GDM1 (cell line): ENCODE measurements around the gene MARCHF3.
A peak's percentile ranks its signal among the peaks of the same experiment; 100 is the strongest.

Source experiments
- DNase-seq: peaks from one replicate; lab custom pipeline; 2025; lab: John Stamatoyannopoulos, UW

The MARCHF3 gene

DNA sequence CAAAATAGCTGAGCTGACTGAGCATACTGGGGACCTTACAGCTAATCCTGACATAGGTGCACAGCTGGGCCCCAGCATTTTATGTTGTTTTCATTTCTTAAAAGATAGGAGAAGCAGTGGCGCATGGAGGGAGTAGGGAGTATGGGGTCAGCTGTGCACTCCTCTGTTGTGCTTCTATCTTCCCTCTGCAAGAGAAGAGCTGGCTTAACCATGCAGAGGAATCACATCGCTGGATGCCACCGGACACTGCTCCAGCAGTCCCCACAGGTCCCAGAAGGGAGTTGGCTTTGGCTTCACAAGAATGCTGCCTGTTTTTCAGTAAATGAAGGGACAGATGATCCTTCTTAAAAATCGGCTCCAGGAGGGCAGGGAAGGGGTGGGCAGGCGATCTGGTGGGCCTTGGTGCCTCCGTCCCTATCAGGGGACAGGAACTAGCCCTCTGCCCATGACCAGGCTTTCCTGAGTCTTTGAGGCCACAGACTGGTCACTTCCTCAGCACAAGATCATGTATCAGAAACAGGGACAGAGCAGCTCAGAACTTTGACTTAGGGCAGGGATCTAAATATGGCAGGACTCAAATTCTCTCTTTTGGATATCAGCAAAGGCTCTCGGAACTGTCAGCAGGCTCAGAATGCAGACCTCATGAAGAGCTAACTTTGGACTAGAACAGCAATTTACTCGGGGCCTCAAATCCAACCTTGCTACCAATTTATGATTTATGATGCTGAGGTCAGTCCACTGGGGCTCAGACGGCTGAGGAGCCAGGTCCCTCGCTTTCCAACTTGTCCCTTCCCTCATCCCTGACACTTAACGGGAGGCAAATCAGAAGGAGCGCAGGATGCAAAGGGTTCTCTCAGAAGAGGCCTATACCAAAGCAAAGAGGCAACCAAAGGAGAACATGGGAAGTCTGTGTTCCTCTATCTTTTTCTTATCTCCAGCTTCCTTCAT lies 47.2 kb downstream of the MARCHF3 start:
- DNase-seq: no peak

DNA sequence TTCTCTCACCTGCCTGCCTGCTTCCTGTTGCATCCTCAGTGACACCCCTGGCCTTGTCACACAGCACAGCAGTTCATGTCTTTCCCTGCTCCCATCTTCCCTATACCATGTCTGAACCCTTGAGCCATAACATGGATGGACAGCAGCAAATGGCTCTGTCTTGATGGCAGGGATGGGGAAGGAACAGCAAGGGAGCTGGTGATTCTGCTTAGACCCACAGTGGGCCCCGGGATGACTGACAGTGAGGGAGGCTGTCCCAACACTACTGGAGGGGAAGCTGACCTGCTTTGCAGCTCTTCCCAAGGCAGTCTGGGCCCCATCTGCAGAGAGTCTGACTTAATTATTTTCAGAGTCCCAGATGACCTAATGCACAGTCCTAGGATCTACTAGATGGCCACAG lies 48.2 kb downstream of the MARCHF3 start:
- no peak for DNase-seq

DNA sequence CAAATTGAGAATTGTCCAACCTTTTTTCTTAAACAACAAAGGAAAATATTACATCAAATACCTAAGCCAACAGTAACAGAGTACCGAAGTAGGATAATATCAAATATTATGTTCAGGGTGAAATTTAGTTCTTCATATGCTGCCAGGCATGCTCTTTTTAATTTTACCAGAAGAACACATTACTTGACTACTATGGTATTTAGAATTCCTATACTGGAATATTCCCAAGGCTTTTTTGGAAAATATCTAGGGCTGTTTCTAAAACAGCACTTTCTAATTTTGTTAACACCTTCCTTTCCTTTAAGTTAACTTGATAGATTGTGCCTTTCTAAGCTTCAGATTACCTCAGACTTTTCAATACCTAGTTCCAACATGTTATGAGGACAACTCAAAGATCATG lies 48.7 kb downstream of the MARCHF3 start:
- DNase-seq: no peak

DNA sequence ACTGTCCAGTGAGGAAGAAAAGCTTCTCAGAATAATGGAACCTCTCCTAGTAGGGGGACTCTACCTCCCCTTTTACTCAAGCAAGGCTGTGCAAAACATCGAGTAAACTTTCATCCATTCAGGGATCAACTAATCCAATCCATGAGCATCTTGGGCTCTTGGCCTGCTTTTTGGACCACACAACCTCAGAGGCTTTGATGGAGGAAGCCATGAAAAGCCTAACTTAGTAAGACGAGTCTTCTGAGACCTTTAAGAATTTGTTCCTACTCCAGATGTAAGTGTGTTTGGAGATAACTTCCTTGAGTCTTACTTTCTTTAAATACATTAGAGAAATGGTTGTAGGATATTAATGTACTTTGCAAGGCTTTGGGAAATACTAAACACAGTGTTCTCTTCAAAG lies 49.1 kb downstream of the MARCHF3 start:
- no peak for DNase-seq

DNA sequence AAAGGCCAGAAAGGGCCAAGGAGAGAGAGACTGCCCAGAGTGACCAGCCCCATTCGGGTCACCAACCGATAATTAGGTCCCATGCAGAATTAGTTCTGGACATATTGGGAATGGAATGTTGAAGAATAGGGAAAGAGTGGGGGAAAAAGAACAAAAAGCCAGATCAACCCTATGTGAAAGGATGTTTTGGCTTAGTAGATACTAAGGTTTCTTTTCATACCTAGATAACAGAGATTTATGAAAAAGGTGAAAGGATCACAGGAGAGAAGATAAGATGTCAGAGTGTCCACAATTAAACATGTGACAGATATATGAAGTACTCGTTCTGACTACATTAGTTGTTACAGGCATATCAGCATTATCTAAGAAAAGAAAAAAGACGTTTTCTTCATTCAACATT lies 52.1 kb downstream of the MARCHF3 start:
- DNase-seq: no peak

DNA sequence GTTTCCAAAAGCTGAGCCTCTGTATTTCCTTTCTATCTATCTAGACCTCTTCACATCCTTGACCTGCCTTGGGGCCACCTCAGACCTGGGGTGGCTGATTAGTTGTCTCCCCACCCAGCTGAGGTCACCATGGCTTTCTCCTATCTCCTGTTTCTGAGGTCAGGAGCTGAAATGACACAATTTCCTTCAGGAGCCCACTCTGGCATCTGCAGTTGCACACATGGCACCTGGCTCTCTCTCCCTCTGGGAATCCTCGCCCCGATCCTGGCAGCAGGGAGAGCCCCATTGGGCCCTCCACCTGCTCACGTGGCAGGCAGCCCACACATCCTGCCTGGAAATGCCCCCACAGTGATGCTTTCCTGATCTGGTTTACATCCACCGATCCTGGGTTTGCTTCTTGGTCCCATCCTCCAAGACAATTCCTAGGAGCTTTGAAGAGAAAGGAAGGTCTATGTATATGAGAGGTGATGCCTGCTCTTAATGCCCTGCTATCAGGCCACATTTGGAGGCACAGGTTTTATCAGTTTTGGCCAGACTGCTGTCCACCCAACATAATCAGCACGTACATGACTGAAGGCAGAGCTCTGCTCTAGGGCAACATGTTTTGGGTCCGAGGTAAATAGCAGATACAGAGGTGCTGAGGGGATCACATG lies 53.7 kb downstream of the MARCHF3 start:
- DNase-seq: no peak

DNA sequence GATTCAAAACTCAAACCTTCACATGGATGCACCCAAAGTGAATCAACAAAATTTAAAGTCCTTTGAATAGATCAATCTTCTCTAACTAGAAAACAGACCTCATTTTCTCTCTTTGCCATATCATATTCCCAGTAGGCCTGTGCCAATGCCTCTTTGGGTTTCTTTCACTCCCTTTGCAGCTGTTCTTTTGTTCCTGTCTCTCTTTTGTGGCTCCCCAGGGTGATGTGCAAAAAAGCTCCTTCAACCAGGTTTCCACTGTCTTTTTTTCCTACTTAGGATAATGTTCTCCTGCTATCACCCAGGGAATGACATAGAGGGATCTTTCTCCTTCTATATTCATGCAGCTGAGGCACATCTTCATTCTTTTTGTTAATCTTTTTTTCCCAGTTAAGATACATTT lies 54.6 kb downstream of the MARCHF3 start:
- DNase-seq: no peak

DNA sequence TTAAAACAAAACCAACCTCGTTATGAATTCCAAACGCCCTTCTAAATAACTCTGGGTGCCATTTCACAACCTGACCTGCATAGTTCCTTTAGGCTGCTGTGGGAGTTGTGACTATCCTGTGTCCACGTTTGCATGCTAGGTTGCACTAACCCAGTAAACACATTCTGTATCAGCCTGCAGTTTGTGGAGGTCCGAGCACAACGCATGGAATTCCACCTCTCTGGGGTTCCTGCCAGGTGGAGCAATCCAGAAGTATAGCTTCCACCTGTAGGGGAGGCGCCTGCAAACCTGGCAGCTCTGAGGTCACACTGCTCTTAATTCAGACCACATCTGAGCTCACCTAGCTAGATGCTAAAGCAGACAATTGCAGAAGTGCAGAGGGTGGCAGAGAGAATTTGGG lies 57.2 kb downstream of the MARCHF3 start:
- no peak for DNase-seq

DNA sequence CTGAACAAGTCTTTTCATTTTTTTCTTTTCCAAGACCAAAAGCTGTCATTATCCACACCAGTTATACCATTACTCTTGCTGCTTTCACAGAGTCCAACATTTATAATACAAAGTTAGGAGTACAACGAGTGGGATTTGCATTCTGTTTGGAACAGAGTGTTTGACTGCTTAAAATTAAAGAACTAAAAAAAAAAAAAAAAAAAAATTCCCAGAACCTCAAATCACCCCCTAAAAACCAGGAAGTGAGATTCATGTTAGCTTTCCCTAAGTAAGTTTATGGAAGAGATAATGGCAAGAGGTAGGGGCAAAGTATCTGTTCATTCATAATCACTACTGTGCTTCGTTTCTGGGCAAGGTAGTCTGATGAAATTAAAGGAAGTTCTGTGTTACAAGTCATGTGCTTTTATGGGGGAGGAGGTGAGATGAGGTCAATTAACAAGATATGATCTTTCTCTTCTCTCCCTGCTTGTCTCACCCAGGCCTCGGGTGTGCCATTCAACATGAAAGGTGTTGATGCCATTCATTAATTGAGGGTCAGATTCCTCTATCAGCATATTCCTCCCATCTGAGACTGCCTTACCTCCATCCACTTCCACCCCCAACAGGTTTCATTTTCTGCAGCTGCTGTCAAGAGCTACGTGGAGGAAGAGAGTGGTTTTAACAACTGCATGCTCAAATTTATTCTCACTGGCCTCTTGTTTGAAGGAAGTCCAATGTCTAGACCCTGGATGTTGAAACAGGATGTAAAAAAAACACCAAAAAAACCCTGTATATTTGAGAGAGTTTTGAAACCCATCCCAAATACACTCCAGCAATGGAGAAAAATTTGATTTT lies 58.1 kb downstream of the MARCHF3 start:
- peak; percentile 48 for DNase-seq

DNA sequence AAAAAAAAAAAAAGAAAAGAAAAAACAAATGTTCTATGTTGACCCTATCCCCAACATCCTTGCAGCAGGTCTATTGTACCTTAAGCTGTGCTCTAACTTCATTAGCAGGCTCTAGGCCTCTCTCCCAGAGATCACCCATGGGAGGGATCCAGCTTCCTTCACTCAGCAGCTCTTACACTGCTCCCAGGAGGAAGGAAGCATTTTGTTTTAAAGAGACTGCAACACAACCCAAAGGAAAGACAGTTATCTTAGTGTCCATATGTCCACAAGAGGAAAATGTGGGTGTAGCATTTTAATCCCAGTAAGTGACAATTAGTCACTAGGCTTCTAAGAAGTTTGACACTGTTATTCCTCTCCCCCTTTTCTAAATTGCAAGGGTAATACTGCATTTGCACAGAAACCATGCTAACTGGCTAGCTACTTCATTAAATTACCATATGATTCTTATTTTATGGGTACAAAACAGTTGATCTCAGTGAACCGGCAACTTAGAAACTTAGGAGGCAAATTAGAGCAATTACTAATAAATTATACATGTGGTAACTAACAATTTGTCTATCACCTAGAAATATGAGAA lies 58.8 kb downstream of the MARCHF3 start:
- peak; percentile 40 for DNase-seq

DNA sequence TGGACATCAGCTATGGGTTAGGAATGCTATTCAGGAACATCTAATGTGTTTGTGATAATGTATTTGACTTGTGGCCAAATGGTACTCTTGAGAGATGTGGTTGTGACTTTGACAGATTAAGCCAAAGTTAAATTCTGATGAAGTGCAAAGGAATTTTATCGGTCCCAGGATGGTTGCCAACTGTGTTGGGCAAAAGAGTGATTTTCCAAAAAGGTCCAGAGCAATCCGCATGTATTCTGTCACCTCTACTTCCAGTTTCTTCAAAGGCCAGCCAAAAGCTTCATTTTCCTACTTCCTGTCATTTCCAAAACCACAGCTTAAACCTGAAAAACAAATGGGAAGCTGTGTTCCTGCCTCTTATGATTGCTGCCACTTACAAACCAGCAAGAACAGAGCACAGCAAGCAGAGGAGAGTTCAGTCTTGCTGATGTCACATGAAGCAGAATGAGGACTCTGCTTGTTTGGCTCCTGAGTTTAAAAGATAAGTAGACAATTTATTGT lies 59.8 kb downstream of the MARCHF3 start:
- no peak for DNase-seq

DNA sequence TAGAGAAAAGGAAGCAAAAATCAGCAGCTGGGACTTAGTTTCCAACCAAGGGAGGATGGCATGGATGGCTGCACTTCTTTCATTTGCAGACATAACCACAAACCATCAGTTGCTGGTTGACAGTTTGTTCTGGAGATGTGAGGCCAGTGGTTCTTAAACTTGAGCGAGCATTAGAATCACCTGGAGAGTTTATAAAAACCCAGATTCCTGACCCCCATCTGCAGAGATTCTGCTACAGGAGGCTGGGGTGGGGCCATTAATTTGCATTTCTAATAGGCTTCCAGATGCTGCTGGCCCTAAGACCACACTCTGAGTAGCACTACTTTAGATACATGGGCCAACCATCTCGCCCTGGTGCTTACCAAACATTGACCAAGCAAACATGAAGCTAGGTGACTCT lies 60.8 kb downstream of the MARCHF3 start:
- no peak for DNase-seq

DNA sequence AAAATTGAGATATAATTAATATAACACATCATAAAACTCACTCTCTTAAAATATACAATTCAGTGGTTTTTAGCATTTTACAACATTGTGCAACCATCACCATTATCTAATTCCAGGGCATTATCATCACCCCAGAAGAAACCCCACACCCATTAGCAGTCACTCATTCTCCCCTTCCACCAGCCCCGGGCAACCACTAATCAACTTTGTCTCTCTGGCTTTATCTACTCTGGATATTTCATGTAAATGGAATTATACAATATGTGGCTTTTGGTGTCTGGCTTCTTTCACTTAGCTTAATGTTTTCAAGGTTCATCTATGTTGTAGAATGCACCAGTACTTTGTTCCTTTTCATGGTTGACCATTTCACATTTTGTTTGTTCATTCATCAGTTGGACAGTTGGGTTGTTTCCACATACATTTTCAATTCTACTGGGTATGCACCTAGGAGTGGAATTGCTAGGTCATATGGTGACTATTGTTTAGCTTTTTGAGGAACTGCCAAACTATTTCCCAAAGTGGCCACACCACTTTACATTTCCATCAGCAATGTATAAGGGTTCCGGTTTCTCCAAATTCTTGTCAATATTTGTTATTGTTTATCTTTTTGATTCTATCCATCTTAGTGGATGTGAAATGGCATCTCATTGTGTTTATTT lies 62.4 kb downstream of the MARCHF3 start:
- no peak for DNase-seq

DNA sequence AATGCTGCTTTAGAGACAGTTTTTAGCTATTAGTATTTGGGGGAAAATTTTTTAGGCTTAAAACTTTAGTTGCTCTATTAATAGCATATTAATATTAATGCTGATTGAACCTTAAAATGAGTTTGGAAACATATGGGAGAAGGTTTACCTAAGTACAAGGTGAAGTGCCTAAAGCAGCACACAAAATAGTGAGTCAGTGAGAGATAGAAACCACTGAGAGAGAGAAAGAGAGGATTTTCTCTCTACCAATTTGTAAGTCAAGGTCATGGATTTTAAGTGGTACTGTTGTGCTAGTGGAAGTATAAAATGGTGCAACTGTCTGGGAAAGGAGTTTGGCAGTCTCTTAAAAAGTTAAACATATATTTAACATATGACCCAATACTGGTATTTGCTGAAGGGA lies 64.9 kb downstream of the MARCHF3 start:
- no peak for DNase-seq

DNA sequence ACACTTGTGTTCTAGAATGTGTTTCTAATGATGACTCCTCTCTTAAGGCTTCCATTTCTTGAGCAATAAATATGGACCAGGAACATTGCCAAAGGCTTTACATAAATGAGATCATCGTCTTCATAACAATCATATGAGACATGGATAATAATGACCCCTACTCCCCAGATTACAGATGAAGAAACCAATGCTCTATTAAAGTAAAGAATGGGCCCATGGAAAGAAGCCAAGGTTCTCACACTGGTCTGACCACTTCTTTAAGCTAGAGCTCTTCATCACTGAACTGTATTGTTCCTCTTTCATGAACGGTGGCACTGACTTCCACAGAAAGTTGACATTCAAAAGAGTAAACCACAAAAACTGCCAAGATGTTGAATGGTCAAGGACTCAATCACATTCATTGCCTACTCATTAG lies 65.3 kb downstream of the MARCHF3 start:
- DNase-seq: peak; percentile 14

DNA sequence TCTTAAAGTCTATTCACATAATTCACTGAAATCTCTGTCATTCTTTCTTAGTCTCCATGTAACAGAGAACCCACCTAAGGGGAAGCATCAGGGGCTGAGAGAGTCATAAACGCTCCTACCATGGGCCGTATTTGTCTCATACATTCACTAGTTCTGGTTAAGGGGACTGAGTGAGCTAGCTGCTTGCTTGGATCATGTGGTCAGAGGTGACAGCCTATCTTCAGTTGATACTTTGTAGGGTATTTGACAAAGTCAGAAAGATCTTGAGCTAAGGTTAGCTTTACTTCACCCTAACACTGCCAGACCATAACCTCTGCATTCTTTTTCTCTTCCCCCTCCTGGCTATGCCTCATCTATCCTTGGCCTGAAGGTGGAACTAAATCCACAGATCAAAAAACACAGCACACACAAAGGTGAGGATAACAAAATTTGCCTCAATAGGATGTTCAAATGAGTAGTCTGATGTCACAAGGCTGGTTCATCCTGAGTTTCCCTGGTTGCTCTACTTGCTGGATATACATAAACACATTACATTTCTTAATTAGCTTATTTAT lies 66.5 kb downstream of the MARCHF3 start:
- DNase-seq: no peak

DNA sequence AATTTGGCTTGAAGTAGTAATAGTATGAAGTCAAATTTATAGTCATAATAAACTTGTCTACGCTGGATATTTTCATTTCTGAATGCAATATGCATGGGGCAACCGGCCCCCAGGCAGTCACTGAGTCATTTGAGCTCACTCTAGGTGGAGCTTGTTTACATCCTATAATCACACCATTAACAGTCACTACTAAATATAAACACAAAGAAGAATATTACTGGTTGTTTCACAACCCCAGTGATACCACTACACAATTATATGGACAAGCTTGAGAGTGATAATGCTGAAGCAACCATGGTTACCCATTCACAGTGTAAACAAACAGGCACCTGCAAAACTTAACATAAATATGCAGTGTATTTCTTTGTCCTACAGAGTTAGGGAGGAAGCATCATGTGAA lies 68.7 kb downstream of the MARCHF3 start:
- no peak for DNase-seq

DNA sequence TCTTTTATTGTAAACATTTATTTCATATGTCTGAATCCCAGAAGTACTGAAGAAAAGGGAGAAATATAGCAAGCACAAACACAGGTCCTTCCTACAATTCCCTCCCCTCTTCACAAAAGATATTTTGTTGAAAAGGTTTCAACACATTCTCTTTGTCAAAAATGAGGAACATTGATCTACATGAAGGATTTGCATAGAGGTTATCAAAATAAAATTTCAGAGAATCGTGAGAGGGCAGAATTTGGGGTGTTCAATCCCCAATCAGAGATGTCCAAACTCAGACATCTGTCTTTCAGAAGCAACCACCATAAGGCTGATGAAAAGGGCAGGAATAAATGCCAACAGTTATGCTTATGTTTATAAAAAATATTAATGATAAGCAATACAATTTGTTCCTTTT lies 69.2 kb downstream of the MARCHF3 start:
- no peak for DNase-seq

DNA sequence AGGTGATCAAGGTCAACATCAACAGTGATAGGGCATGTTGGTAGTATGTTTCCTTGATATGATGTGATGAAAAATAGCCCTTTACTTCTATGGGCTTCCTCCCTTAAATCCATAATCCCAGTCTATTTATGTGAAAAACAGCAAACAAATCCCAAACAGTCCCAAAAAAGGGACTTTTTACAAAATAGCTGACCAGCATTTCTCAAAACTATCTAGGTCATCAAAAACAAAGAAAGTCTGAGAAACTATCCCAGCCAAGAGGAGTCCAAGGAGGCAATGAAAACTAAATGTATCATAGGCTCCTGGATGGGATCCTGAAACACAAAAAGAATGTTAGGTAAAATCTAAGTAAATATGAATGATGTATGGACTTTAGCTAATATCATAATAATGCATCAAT lies 71.2 kb downstream of the MARCHF3 start:
- DNase-seq: no peak

DNA sequence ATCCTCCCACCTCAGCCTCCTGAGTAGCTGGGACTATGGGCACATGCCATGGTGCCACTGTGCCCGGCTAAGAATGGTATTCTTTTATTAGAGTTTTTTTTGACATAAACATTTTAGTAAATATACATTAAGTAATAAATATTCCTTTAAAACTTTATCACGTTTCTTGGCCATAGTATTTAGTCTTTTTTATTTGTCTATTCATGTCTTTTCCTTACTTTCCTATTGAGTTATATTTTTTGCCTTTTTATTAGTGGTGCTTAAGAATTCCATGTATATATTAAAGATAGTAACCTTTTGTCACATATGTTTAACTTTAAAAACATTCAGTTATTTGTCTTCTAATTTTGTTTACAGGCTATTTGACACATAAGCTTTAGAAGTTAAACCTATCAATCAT lies 73.4 kb downstream of the MARCHF3 start:
- DNase-seq: no peak

DNA sequence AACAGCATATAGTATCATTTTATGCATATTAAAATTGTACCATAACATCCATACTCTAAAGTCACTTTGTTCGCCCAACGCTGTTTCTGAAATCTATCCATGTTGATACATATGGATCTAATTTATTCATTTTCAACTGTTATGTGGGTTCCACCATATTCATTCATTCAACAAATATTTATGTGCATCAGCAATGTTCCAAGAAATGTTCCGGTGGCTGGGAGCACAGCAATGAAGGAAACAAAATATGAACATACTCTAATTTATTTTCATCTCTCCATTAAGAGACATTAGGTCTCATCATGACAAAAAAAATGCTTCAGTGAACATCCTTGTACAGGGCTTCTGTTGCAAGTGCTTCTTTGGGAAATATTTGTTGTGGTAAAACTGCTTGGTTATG lies 75.4 kb downstream of the MARCHF3 start:
- DNase-seq: no peak
